SK-N-SH (cell line): Measurements from ENCODE around the gene DMRTA2. TPM values are rescaled to one million over a fixed set of nuclear protein-coding genes. Genes with fewer than 3 reads are reported as not detected.
A peak's percentile ranks its signal among the peaks of the same experiment; 100 is the strongest.

ENCODE experiments used
- CTCF ChIA-PET: fragments of 300-600, 350-600 bp; formaldehyde crosslinking; extraction: SDS; loops from one replicate; lab custom pipeline; 2021; lab: Yijun Ruan, JAX
- POLR2A ChIA-PET: fragments of 350-600 bp; sonication (Branson Sonifier 250); formaldehyde crosslinking; extraction: SDS; loops from one replicate; lab custom pipeline; 2020; ENCODE audit warnings: antibody characterized with exemption, inconsistent platforms; lab: Yijun Ruan, JAX
- DNase-seq: peaks from one replicate; pipeline ENCODE4 v3.0.0; 2012
- H2AFZ ChIP-seq: fragments of 200-600 bp; sonication (generic); 2 replicates; pipeline ENCODE4 v1.8.1; 2016; ENCODE audit warnings: antibody characterized with exemption, mild to moderate bottlenecking, low read depth
- H3F3A ChIP-seq: fragments of 200-600 bp; sonication (generic); replicated peaks from 2 replicates; pipeline ENCODE3; 2016; ENCODE audit warnings: antibody characterized with exemption, mild to moderate bottlenecking; ENCODE audit not compliant: insufficient read depth
- H3K27ac ChIP-seq, 2 experiments: fragments of 200-500 bp in 1 of 2; fragments of 200-600 bp in 1 of 2; sonication (Bioruptor generic) in 1 of 2; sonication (generic), shearing (Covaris generic) in 1 of 2; 2 replicates each; pipeline versions ENCODE4 v1.5.1 to v1.6.1; 2014 to 2016; ENCODE audit warnings: low read depth in 2 of 2, inconsistent platforms in 1 of 2, low read length in 1 of 2, mild to moderate bottlenecking in 1 of 2, mixed read lengths in 1 of 2
- H3K27me3 ChIP-seq: fragments of 200-600 bp; sonication (generic), shearing (Covaris generic); 2 replicates; pipeline ENCODE4 v1.6.1; 2016; ENCODE audit warnings: mixed run types; ENCODE audit not compliant: insufficient read depth
- H3K36me3 ChIP-seq, 2 experiments: fragments of 200-500 bp in 1 of 2; fragments of 200-600 bp in 1 of 2; sonication (Bioruptor generic) in 1 of 2; sonication (generic) in 1 of 2; replicated peaks in 1 of 2; 2 replicates each; pipeline versions ENCODE3 to v1.5.1; 2014 to 2016; ENCODE audit warnings: low read length in 1 of 2, mild to moderate bottlenecking in 1 of 2; ENCODE audit not compliant: insufficient read depth in 2 of 2, control insufficient read depth in 1 of 2
- H3K4me1 ChIP-seq, 2 experiments: fragments of 200-500 bp in 1 of 2; fragments of 200-600 bp in 1 of 2; sonication (Bioruptor generic) in 1 of 2; sonication (generic), shearing (Covaris generic) in 1 of 2; 2 replicates each; pipeline versions ENCODE4 v1.5.1 to v1.6.1; 2014 to 2016; ENCODE audit warnings: low read depth in 1 of 2, low read length in 1 of 2, mixed run types in 1 of 2; ENCODE audit not compliant: insufficient read depth in 2 of 2, control insufficient read depth in 1 of 2
- H3K4me2 ChIP-seq: fragments of 200-600 bp; sonication (generic), shearing (Covaris generic); 2 replicates; pipeline ENCODE4 v1.6.1; 2017; ENCODE audit warnings: mixed run types
- H3K4me3 ChIP-seq, 2 experiments: fragments of 200-500 bp in 1 of 2; fragments of 200-600 bp in 1 of 2; sonication (Bioruptor generic) in 1 of 2; sonication (generic), shearing (Covaris generic) in 1 of 2; 2 replicates each; pipeline versions ENCODE4 v1.5.1 to v1.8.1; 2014 to 2016; ENCODE audit warnings: low read depth in 2 of 2, inconsistent platforms in 1 of 2, low read length in 1 of 2, mild to moderate bottlenecking in 1 of 2, mixed read lengths in 1 of 2, moderate library complexity in 1 of 2
- H3K79me2 ChIP-seq: fragments of 200-600 bp; sonication (generic); 2 replicates; pipeline ENCODE4 v1.8.1; 2017; ENCODE audit warnings: mild to moderate bottlenecking; ENCODE audit not compliant: insufficient read depth
- H3K9ac ChIP-seq: fragments of 200-600 bp; sonication (generic); 2 replicates; pipeline ENCODE4 v1.6.1; 2017; ENCODE audit warnings: mixed run types
- H3K9me2 ChIP-seq: fragments of 200-600 bp; sonication (generic); 2 replicates; pipeline ENCODE4 v1.6.1; 2017; ENCODE audit warnings: mixed run types
- H3K9me3 ChIP-seq: fragments of 200-600 bp; sonication (generic); 2 replicates; pipeline ENCODE4 v1.6.1; 2017; ENCODE audit warnings: mixed run types, mild to moderate bottlenecking, moderate library complexity
- H4K20me1 ChIP-seq: fragments of 200-600 bp; sonication (generic); 2 replicates; pipeline ENCODE4 v1.6.1; 2017; ENCODE audit warnings: mild to moderate bottlenecking, mixed run types; ENCODE audit not compliant: insufficient read depth
- FOSL2 ChIP-seq: IDR thresholded peaks from 2 replicates; pipeline ENCODE4 v1.4.0; 2012; ENCODE audit warnings: low read depth, mild to moderate bottlenecking, moderate library complexity, borderline replicate concordance
- GATA2 ChIP-seq: sonication (generic); formaldehyde crosslinking; IDR thresholded peaks from 2 replicates; pipeline ENCODE4 v1.5.0; 2020; ENCODE audit warnings: mild to moderate bottlenecking, missing genetic modification reagents
- IRF3 ChIP-seq: fragments of 150-350 bp; IDR thresholded peaks from 2 replicates; pipeline ENCODE4 v1.6.1; 2016; ENCODE audit warnings: mild to moderate bottlenecking, low read depth, low read length
- JUND ChIP-seq: IDR thresholded peaks from 2 replicates; pipeline ENCODE4 v1.4.0; 2012
- MEF2A ChIP-seq: IDR thresholded peaks from 2 replicates; pipeline ENCODE4 v1.4.0; 2012; ENCODE audit warnings: low read depth, borderline replicate concordance
- RAD21 ChIP-seq: IDR thresholded peaks from 2 replicates; pipeline ENCODE4 v1.6.1; 2012; ENCODE audit warnings: mild to moderate bottlenecking, low read length
- RCOR1 ChIP-seq: fragments of 150-350 bp; IDR thresholded peaks from 2 replicates; pipeline ENCODE4 v1.6.1; 2017; ENCODE audit warnings: antibody characterized with exemption, low read length
- RXRA ChIP-seq: IDR thresholded peaks from 2 replicates; pipeline ENCODE4 v1.4.0; 2012; ENCODE audit warnings: low read depth, mild to moderate bottlenecking, borderline replicate concordance
- SMC3 ChIP-seq: IDR thresholded peaks from 2 replicates; pipeline ENCODE4 v1.6.1; 2012; ENCODE audit warnings: low read depth, low read length, improper control_type of control experiment
- TAF1 ChIP-seq: IDR thresholded peaks from 2 replicates; pipeline ENCODE4 v1.6.1; 2012; ENCODE audit warnings: low read depth, mild to moderate bottlenecking, low read length, moderate library complexity, borderline replicate concordance
- TEAD4 ChIP-seq: IDR thresholded peaks from 2 replicates; pipeline ENCODE4 v1.4.0; 2012; ENCODE audit warnings: mild to moderate bottlenecking, borderline replicate concordance; ENCODE audit not compliant: insufficient read depth
- USF1 ChIP-seq: IDR thresholded peaks from 2 replicates; pipeline ENCODE4 v1.4.0; 2012; ENCODE audit warnings: low read depth, borderline replicate concordance
- WGBS: methylation state at CpG from one replicate; pipeline ENCODE4 v1.1.6; 2017; ENCODE audit warnings: low lambda C conversion rate; 5-methylcytosine and 5-hydroxymethylcytosine counted together
- polyA plus RNA-seq, 3 experiments: library from polyadenylated mRNA; depleted of rRNA; stranded (reverse); fragments of >200 nt; gene quantifications; 2 replicates each; pipeline ENCODE4 v1.2.3, GENCODE V29; 2012
- TF ChIP-seq, protein P1 (sequence below): IDR thresholded peaks from 2 replicates; pipeline ENCODE4; 2012
- TF ChIP-seq, protein P2 (sequence below): IDR thresholded peaks from 2 replicates; pipeline ENCODE4 v1.4.0; 2012; ENCODE audit warnings: low read depth, borderline replicate concordance
- TF ChIP-seq, protein P3 (sequence below): fragments of 150-350 bp; IDR thresholded peaks from 2 replicates; pipeline ENCODE4 v1.6.1; 2017; ENCODE audit warnings: antibody characterized with exemption, low read length, low read depth, borderline replicate concordance

DMRTA2 gene
- polyA plus RNA-seq, 1 of the 3 experiments (the other 2 are of a cell fraction) = 0.02 TPM

GRCh38 chr1:50418600-50419109 is 4.6 kb downstream of the DMRTA2 start:
- ChIA-PET POLR2A (no interaction called here), CTCF (interaction anchor here (0.7 to 1.6 kb wide), 4 partner anchors 13 to 1100 kb away, joined by 3 to 4 read pairs (median 3); partner anchors contain the start of gene EPS15)
- Histone ChIP-seq H3K79me2 (no peaks in the 10 kb centered on the region), H3K9me2 (no peaks in the 10 kb centered on the region), H3K9ac (no peak overlapping the region), H4K20me1 (peaks cover 8% of the 10 kb centered on the region; the same call in 1 of the 2 replicates), H3K4me3 (peak overlapping the region in 1 of 2 experiments; percentile 33; a peak in 1 of 4 replicates), H3K4me2 (peak overlapping the region; percentile 67), H3K27me3 (peaks cover 97% of the 10 kb centered on the region), H3K36me3 (no peaks in the 10 kb centered on the region), H3K9me3 (no peaks in the 10 kb centered on the region), H3K27ac (no peak overlapping the region), H3F3A (no peaks in the 10 kb centered on the region), H3K4me1 (peaks cover 7 to 20% of the 10 kb centered on the region in 2 experiments; a peak in 1 of 4 replicates), H2AFZ (no peak overlapping the region)
- TF ChIP-seq JUND = no peak
- no peak for TF ChIP-seq TEAD4
- no peak for TF ChIP-seq MEF2A
- no peak for TF ChIP-seq USF1
- TF ChIP-seq, protein P1, sequence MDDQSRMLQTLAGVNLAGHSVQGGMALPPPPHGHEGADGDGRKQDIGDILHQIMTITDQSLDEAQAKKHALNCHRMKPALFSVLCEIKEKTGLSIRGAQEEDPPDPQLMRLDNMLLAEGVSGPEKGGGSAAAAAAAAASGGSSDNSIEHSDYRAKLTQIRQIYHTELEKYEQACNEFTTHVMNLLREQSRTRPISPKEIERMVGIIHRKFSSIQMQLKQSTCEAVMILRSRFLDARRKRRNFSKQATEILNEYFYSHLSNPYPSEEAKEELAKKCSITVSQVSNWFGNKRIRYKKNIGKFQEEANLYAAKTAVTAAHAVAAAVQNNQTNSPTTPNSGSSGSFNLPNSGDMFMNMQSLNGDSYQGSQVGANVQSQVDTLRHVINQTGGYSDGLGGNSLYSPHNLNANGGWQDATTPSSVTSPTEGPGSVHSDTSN = no peak
- TF ChIP-seq TAF1 = no peak
- TF ChIP-seq RXRA = no peak
- TF ChIP-seq, protein P2, sequence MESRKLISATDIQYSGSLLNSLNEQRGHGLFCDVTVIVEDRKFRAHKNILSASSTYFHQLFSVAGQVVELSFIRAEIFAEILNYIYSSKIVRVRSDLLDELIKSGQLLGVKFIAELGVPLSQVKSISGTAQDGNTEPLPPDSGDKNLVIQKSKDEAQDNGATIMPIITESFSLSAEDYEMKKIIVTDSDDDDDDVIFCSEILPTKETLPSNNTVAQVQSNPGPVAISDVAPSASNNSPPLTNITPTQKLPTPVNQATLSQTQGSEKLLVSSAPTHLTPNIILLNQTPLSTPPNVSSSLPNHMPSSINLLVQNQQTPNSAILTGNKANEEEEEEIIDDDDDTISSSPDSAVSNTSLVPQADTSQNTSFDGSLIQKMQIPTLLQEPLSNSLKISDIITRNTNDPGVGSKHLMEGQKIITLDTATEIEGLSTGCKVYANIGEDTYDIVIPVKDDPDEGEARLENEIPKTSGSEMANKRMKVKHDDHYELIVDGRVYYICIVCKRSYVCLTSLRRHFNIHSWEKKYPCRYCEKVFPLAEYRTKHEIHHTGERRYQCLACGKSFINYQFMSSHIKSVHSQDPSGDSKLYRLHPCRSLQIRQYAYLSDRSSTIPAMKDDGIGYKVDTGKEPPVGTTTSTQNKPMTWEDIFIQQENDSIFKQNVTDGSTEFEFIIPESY = no peak
- TF ChIP-seq GATA2 (CRISPR knock-in tag) = no peak
- no peak for TF ChIP-seq RCOR1
- TF ChIP-seq, protein P3, sequence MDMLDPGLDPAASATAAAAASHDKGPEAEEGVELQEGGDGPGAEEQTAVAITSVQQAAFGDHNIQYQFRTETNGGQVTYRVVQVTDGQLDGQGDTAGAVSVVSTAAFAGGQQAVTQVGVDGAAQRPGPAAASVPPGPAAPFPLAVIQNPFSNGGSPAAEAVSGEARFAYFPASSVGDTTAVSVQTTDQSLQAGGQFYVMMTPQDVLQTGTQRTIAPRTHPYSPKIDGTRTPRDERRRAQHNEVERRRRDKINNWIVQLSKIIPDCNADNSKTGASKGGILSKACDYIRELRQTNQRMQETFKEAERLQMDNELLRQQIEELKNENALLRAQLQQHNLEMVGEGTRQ = no peak
- no peak for TF ChIP-seq FOSL2
- TF ChIP-seq RAD21 = no peak
- TF ChIP-seq SMC3 = no peak
- TF ChIP-seq IRF3 = no peak
- 8% methylated on average over 17 of the region's 64 CpGs for WGBS
- DNase-seq = peak; percentile 79
